HL-60/S4 treated with retinoic acid at 250 ng/mL for 4 days and 3 days (cell line): ENCODE results near the gene APOE.
"Not testable (repeated sequence)": the region's sequence is repeated elsewhere in the genome, so short reads cannot be mapped to it uniquely, and the experiment has no call there.

Experiments used
- in situ Hi-C: fragments of 300-500 bp; cut with MboI; formaldehyde crosslinking; loops from 2 replicates; pipeline ENCODE4 v1.7.0; 2022; ENCODE audit warnings: low sequenced_read_pairs

Gene APOE

GRCh38 chr19:44908836-44909261, 3.3 kb downstream of the APOE start:
- in situ Hi-C loops: no loop called here

- in situ Hi-C loops: loop anchor here (5.0 kb wide), 1 partner anchor 38 kb away; the partner anchor contains the start of gene APOC2
Measured at GRCh38 chr19:44909775-44910174, 4.2 kb downstream of the APOE start.

- in situ Hi-C loops: loop anchor here (5.0 kb wide), 1 partner anchor 35 kb away; the partner anchor contains the start of gene APOC2
Measured at GRCh38 chr19:44911896-44912295, 6.3 kb downstream of the APOE start.

GRCh38 chr19:44912854-44913253, 7.3 kb downstream of the APOE start:
- in situ Hi-C loops: loop anchor here (5.0 kb wide), 1 partner anchor 34 kb away; the partner anchor contains the start of gene APOC2

- in situ Hi-C loops: loop anchor here (5.0 kb wide), 1 partner anchor 34 kb away; the partner anchor contains the start of gene APOC2
Measured at GRCh38 chr19:44913512-44914432, 8.2 kb downstream of the APOE start.

GRCh38 chr19:44914433-44915206, 9.0 kb downstream of the APOE start, which contains the start of gene APOC1:
TSS of gene APOC1 (plus strand) at chr19:44914608. CDS start at chr19:44914892, 284 bp downstream.
- in situ Hi-C loops: loop anchor here (5.0 kb wide), 1 partner anchor 33 kb away; the partner anchor contains the start of gene APOC2

GRCh38 chr19:44924243-44924725, 18.7 kb downstream of the APOE start:
- in situ Hi-C loops: no loop called here

GRCh38 chr19:44925114-44925891, 19.7 kb downstream of the APOE start:
- in situ Hi-C loops: no loop called here

- in situ Hi-C loops: not testable (repeated sequence)
Measured at GRCh38 chr19:44926245-44927077, 20.9 kb downstream of the APOE start.

- in situ Hi-C loops: no loop called here
Measured at GRCh38 chr19:44927746-44928145, 22.1 kb downstream of the APOE start.

GRCh38 chr19:44930088-44930487, 24.5 kb downstream of the APOE start:
- in situ Hi-C loops: no loop called here

- in situ Hi-C loops: no loop called here
Measured at GRCh38 chr19:44931541-44931940, 25.9 kb downstream of the APOE start.

- in situ Hi-C loops: no loop called here
Measured at GRCh38 chr19:44939668-44940067, 34.1 kb downstream of the APOE start.

GRCh38 chr19:44942067-44942571, 36.5 kb downstream of the APOE start, which contains the start of gene APOC4:
TSS of gene APOC4 (plus strand) at chr19:44942237. CDS start at chr19:44942278, 41 bp downstream.
- in situ Hi-C loops: no loop called here

GRCh38 chr19:44943801-44944249, 38.2 kb downstream of the APOE start:
- in situ Hi-C loops: no loop called here

- in situ Hi-C loops: loop anchor here (5.0 kb wide), 1 partner anchor 35 kb away; the partner anchor contains the start of gene APOC1
Measured at GRCh38 chr19:44947041-44947581, 41.5 kb downstream of the APOE start.

GRCh38 chr19:44948237-44948636, 42.6 kb downstream of the APOE start:
- in situ Hi-C loops: loop anchor here (5.0 kb wide), 1 partner anchor 36 kb away; the partner anchor contains the start of gene APOC1

- in situ Hi-C loops: loop anchor here (5.0 kb wide), 1 partner anchor 37 kb away; the partner anchor contains the start of gene APOC1
Measured at GRCh38 chr19:44948763-44949374, 43.3 kb downstream of the APOE start.
